Progenitor cell of endocrine pancreas (in vitro differentiated cells): ENCODE data around the gene NEK8. TPM values are rescaled to one million over a fixed set of nuclear protein-coding genes. Genes with fewer than 3 reads are reported as not detected.

Experiments
- DNase-seq: peaks from one replicate; pipeline ENCODE4 v3.0.0; 2021; ENCODE audit warnings: low spot score; ENCODE audit not compliant: unreplicated experiment
- H3K27ac Mint-ChIP-seq: 2 replicates; pipeline ENCODE4 v1.8.0; 2021; ENCODE audit warnings: mild to moderate bottlenecking, moderate library complexity, mixed read lengths
- H3K27me3 Mint-ChIP-seq: 2 replicates; pipeline ENCODE4 v1.8.0; 2021; ENCODE audit warnings: mixed read lengths
- H3K36me3 Mint-ChIP-seq: 2 replicates; pipeline ENCODE4 v1.8.0; 2022; ENCODE audit warnings: mixed read lengths; ENCODE audit not compliant: insufficient read depth
- H3K4me1 Mint-ChIP-seq: 2 replicates; pipeline ENCODE4 v1.8.0; 2021; ENCODE audit warnings: low read depth, mixed read lengths
- H3K4me3 Mint-ChIP-seq: 2 replicates; pipeline ENCODE4 v1.8.0; 2021; ENCODE audit warnings: low read depth, mild to moderate bottlenecking, moderate library complexity, mixed read lengths
- H3K9me3 Mint-ChIP-seq: 2 replicates; pipeline ENCODE4 v1.8.0; 2021; ENCODE audit warnings: low read depth, mixed read lengths
- long read RNA-seq: library from polyadenylated mRNA; unstranded; transcript quantifications from one replicate; pipeline ENCODE4 v2.0.0, GENCODE V29; 2020
- total RNA-seq: library from RNA; stranded (reverse); gene quantifications from 2 replicates; pipeline ENCODE4 v1.2.1, GENCODE V29; 2021
- TF ChIP-seq, protein P1 (sequence below): fragments of 200-600 bp; sonication (generic); IDR thresholded peaks from one replicate; pipeline ENCODE4 v1.5.0; 2021; ENCODE audit warnings: antibody characterized with exemption, mild to moderate bottlenecking; ENCODE audit not compliant: unreplicated experiment

NEK8 gene
- total RNA-seq, result 15.4 and 16.8 TPM in 2 replicates
- long read RNA-seq, partial matches to known transcripts, result 1 of 23 reads
- long read RNA-seq, other reads (novel, unspliced or antisense), result 19 of 23 reads

DNA sequence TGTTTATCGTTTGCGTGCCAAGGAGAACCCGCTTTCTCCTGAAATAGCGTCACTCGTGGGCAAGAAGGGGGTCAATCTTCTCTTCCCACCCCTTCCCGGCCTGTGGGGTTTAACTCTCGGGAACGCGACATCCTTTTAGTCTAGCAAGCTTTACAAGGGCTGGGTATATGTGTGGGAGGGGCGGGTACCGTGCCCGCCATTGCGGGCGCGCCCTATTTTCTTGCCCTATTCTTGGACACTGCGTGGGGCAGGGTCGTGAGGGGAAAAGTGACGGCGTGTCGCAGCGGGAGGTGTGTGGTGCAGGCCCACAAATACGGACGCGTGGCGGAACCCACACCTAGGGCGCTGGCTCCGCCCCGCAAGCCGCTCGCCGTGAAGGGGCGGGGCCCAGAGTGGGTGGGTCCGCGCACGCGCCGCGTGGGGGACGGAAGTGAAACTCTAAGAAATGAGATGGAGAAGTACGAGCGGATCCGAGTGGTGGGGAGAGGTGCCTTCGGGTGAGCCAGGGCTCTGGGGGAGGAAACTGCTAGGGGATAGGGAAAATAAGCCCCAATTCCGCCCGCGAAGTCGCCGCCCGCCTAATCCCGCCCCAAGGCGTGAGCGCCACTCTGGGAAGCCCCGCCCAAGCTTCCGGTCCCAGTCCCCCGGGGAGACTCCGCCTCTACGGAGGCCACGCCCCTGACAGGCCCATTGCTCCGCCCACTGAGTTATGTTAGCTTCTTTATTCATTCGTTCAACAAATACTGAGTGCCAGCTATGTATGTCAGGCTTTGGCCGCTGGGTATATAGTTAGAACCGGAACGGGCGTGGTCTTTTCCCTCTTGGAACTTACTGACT, at the start of gene NEK8:
Gene NEK8, plus strand, starts transcription at position 425 of the 837 bp plus-strand sequence. Its CDS starts 26 bp downstream, at position 451.
- Mint-ChIP-seq H3K27ac (peak within 1 kb of the TSS; percentile 98), H3K36me3 (peaks cover 7% of the 10 kb centered on the region), H3K4me1 (peaks cover 22% of the 10 kb centered on the region), H3K27me3 (no peaks in the 10 kb centered on the region), H3K4me3 (peak within 1 kb of the TSS; percentile 89), H3K9me3 (no peaks in the 10 kb centered on the region)
- peak; percentile 95 for DNase-seq
- TF ChIP-seq, protein P1, sequence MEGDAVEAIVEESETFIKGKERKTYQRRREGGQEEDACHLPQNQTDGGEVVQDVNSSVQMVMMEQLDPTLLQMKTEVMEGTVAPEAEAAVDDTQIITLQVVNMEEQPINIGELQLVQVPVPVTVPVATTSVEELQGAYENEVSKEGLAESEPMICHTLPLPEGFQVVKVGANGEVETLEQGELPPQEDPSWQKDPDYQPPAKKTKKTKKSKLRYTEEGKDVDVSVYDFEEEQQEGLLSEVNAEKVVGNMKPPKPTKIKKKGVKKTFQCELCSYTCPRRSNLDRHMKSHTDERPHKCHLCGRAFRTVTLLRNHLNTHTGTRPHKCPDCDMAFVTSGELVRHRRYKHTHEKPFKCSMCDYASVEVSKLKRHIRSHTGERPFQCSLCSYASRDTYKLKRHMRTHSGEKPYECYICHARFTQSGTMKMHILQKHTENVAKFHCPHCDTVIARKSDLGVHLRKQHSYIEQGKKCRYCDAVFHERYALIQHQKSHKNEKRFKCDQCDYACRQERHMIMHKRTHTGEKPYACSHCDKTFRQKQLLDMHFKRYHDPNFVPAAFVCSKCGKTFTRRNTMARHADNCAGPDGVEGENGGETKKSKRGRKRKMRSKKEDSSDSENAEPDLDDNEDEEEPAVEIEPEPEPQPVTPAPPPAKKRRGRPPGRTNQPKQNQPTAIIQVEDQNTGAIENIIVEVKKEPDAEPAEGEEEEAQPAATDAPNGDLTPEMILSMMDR, result no peak

DNA sequence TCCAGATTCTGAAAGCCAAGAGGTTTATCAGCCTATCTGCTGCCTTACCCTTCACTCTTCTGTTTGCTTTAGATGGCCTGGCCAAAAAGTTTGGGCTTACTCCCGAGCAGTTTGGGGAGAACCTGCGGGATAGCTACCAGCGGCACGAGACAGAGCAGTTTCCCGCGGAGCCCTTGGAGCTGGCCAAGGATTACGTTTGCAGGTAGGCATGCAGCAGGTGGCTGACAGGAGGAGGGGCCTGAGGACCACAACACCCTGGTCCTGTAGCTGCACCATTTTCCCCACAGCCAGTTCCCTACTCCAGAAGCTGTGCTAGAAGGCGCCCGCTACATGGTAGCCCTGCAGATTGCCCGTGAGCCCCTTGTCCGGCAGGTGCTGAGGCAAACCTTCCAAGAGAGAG, 45.9 kb upstream of the NEK8 start:
- Mint-ChIP-seq H3K9me3 (no peaks in the 10 kb centered on the region), H3K27me3 (no peaks in the 10 kb centered on the region), H3K27ac (peak overlapping the region; percentile 49), H3K4me3 (no peak overlapping the region), H3K4me1 (no peaks in the 10 kb centered on the region), H3K36me3 (peaks cover 40% of the 10 kb centered on the region)
- DNase-seq, result no peak
- TF ChIP-seq, protein P1, result no peak

DNA sequence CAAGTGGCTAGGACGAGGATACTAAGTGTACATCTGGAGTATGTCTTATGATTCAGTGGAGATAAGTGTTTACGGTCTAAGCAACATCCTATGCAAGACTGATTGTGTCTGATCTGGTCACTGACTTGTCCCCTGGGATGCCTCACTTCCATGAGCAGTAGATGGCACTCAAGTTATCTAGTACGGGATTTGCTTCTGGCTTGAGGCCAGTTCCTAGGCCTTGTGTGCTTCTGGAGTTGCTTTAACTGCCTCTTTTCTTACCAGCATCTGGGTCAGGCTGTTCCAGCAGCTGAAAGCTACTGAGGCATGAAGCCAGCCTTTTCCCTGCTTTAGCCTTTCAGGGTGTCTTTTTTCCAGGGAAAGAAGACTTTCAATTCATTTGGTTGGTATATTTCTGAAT, 43.6 kb upstream of the NEK8 start:
- Mint-ChIP-seq H3K36me3 (peaks cover 51% of the 10 kb centered on the region), H3K27ac (no peak overlapping the region), H3K27me3 (no peaks in the 10 kb centered on the region), H3K4me1 (peaks cover 4% of the 10 kb centered on the region), H3K9me3 (no peaks in the 10 kb centered on the region), H3K4me3 (no peak overlapping the region)
- DNase-seq, result no peak
- TF ChIP-seq, protein P1, result no peak

DNA sequence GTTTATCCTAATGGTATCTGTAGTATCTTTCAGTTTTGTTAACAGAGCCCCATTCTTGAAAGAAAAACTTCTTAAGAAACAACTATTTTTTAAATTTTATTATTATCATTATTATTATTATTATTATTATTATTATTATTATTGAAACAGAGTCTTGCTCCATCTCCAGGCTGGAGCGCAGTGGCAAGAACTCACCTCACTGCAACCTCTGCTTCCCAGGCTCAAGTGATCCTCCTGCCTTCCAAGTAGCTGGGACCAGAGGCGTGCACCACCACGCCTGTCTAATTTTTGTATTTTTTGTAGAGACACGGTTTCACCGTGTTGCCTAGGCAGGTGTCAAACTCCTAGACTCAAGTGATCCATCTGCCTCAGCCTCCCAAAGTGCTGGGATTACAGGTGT, 43.2 kb upstream of the NEK8 start:
- no peaks in the 10 kb centered on the region for H3K9me3 Mint-ChIP-seq
- no peak overlapping the region for H3K4me3 Mint-ChIP-seq
- DNase-seq, result no peak
- TF ChIP-seq, protein P1, result no peak
- H3K36me3 Mint-ChIP-seq, result peaks cover 53% of the 10 kb centered on the region
- H3K27me3 Mint-ChIP-seq, result no peaks in the 10 kb centered on the region
- peaks cover 4% of the 10 kb centered on the region for H3K4me1 Mint-ChIP-seq
- H3K27ac Mint-ChIP-seq, result no peak overlapping the region

DNA sequence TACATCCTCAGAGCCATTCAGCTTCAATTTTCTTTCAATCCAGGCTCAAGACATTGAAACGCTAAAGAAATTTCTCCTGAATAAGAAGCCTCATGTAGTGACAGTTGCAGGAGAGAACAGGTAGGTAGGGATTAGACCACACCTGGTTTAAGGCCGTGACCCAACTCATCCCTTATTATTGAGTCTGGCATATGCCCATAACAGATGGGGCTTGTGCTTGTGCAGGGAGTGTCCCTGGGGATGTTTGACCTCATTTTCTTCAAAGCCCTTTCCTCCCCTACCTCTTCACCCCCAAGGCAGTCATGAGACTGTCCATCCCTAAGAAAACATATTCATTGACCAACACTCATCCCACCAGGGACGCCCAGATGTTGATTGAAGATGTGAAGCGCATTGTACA, 42.3 kb upstream of the NEK8 start:
- Mint-ChIP-seq H3K27ac (no peak overlapping the region), H3K4me3 (no peak overlapping the region), H3K9me3 (no peaks in the 10 kb centered on the region), H3K36me3 (peaks cover 57% of the 10 kb centered on the region), H3K27me3 (no peaks in the 10 kb centered on the region), H3K4me1 (peaks cover 4% of the 10 kb centered on the region)
- TF ChIP-seq, protein P1, result no peak
- DNase-seq, result no peak
